DOHH2 (cell line): ENCODE data around the gene ROCK2.

ENCODE experiments used
- EZH2phosphoT487 ChIP-seq: fragments of 200-600 bp; sonication (generic); IDR thresholded peaks from 2 replicates; pipeline ENCODE4 v1.6.1; 2017; ENCODE audit warnings: borderline replicate concordance, mild to moderate bottlenecking, antibody characterized with exemption, low read length, moderate library complexity, mixed read lengths
- TF ChIP-seq, protein P1 (sequence below): fragments of 200-600 bp; sonication (generic); IDR thresholded peaks from one replicate; pipeline ENCODE4 v1.5.1; 2014; ENCODE audit warnings: antibody characterized with exemption, mild to moderate bottlenecking, low read depth, low read length; ENCODE audit not compliant: poor library complexity, severe bottlenecking

DNA sequence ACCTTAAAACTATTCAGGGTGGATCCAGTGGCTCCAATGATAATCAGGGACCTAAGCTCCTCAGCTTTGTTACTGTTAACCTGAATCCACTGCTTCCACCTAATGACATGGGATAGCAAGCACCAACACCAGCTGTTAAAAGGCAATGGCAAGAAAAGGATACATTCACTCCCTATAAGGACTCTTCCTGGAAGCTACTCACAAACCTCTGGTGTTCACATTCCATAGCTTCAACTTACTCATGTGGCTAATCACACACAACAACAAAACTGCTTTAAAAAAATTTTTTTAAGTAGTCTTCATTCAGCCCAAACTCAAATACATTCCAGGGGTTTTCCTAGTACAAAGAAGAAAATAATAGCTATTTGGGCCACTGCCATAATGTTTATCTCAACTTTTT is 24.5 kb downstream of the ROCK2 start:
- TF ChIP-seq, protein P1, sequence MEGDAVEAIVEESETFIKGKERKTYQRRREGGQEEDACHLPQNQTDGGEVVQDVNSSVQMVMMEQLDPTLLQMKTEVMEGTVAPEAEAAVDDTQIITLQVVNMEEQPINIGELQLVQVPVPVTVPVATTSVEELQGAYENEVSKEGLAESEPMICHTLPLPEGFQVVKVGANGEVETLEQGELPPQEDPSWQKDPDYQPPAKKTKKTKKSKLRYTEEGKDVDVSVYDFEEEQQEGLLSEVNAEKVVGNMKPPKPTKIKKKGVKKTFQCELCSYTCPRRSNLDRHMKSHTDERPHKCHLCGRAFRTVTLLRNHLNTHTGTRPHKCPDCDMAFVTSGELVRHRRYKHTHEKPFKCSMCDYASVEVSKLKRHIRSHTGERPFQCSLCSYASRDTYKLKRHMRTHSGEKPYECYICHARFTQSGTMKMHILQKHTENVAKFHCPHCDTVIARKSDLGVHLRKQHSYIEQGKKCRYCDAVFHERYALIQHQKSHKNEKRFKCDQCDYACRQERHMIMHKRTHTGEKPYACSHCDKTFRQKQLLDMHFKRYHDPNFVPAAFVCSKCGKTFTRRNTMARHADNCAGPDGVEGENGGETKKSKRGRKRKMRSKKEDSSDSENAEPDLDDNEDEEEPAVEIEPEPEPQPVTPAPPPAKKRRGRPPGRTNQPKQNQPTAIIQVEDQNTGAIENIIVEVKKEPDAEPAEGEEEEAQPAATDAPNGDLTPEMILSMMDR: no peak
- no peak for TF ChIP-seq EZH2phosphoT487
